Left ventricle myocardium inferior (tissue), 1 donor: ENCODE data around the gene CNN1. TPM values are rescaled to one million over a fixed set of nuclear protein-coding genes. Genes with fewer than 3 reads are reported as not detected.

ENCODE experiments used
- DNase-seq: peaks from one replicate; pipeline ENCODE4 v3.0.0-alpha.2; 2020
- H3K27ac ChIP-seq: fragments of 200-600 bp; replicated peaks from 2 replicates; pipeline ENCODE4 v1.8.0; 2021
- H3K27me3 ChIP-seq: fragments of 200-600 bp; 2 replicates; pipeline ENCODE4 v1.8.0; 2021; ENCODE audit warnings: low read depth
- H3K36me3 ChIP-seq: fragments of 200-600 bp; 2 replicates; pipeline ENCODE4 v1.8.0; 2021
- H3K4me1 ChIP-seq: fragments of 200-600 bp; 2 replicates; pipeline ENCODE4 v1.8.0; 2021
- H3K4me3 ChIP-seq: fragments of 200-600 bp; 2 replicates; pipeline ENCODE4 v1.8.0; 2021; ENCODE audit warnings: mild to moderate bottlenecking, moderate library complexity
- H3K9me3 ChIP-seq: fragments of 200-600 bp; replicated peaks from 2 replicates; pipeline ENCODE4 v1.8.0; 2021
- intact Hi-C: fragments of 100-400 bp; cut with micrococcal nuclease; formaldehyde crosslinking; loops from one replicate; pipeline ENCODE4 v1.11.0; 2022
- total RNA-seq: library from RNA; stranded (reverse); fragmentation: NEBNext Ultra II Directional; extraction: Animal tissue kit (Norgen Biotek cat#: 25700); gene quantifications from one replicate; pipeline ENCODE4 v1.2.1, GENCODE V29; 2021
- TF ChIP-seq, protein P1 (sequence below): fragments of 200-600 bp; IDR thresholded peaks from 2 replicates; pipeline ENCODE4 v1.8.0; 2021; ENCODE audit warnings: antibody characterized with exemption, mild to moderate bottlenecking, borderline replicate concordance
- donor health status: DM: no; HTN: yes; CAD: no; lungs with severe emphysema.

The CNN1 gene
- total RNA-seq, 1 donor from 2014 or later: 133 TPM

GRCh38 chr19:11554160-11554559 is 15.5 kb downstream of the CNN1 start:
- DNase-seq: no peak
- H3K36me3 ChIP-seq: peaks cover 26% of the 10 kb centered on the region
- TF ChIP-seq, protein P1, sequence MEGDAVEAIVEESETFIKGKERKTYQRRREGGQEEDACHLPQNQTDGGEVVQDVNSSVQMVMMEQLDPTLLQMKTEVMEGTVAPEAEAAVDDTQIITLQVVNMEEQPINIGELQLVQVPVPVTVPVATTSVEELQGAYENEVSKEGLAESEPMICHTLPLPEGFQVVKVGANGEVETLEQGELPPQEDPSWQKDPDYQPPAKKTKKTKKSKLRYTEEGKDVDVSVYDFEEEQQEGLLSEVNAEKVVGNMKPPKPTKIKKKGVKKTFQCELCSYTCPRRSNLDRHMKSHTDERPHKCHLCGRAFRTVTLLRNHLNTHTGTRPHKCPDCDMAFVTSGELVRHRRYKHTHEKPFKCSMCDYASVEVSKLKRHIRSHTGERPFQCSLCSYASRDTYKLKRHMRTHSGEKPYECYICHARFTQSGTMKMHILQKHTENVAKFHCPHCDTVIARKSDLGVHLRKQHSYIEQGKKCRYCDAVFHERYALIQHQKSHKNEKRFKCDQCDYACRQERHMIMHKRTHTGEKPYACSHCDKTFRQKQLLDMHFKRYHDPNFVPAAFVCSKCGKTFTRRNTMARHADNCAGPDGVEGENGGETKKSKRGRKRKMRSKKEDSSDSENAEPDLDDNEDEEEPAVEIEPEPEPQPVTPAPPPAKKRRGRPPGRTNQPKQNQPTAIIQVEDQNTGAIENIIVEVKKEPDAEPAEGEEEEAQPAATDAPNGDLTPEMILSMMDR: no peak
- H3K4me3 ChIP-seq: no peak overlapping the region
- H3K27me3 ChIP-seq: no peaks in the 10 kb centered on the region
- intact Hi-C loops: no loop called here
- no peaks in the 10 kb centered on the region for H3K9me3 ChIP-seq
- peaks cover 40% of the 10 kb centered on the region for H3K4me1 ChIP-seq
- no peak overlapping the region for H3K27ac ChIP-seq

- Histone ChIP-seq H3K27ac (no peak overlapping the region), H3K4me1 (peaks cover 50% of the 10 kb centered on the region), H3K9me3 (no peaks in the 10 kb centered on the region), H3K36me3 (peaks cover 26% of the 10 kb centered on the region), H3K27me3 (no peaks in the 10 kb centered on the region), H3K4me3 (no peak overlapping the region)
- intact Hi-C loops: no loop called here
- TF ChIP-seq, protein P1: no peak
- no peak for DNase-seq
Measured at GRCh38 chr19:11555246-11555645, 16.6 kb downstream of the CNN1 start.

DNA sequence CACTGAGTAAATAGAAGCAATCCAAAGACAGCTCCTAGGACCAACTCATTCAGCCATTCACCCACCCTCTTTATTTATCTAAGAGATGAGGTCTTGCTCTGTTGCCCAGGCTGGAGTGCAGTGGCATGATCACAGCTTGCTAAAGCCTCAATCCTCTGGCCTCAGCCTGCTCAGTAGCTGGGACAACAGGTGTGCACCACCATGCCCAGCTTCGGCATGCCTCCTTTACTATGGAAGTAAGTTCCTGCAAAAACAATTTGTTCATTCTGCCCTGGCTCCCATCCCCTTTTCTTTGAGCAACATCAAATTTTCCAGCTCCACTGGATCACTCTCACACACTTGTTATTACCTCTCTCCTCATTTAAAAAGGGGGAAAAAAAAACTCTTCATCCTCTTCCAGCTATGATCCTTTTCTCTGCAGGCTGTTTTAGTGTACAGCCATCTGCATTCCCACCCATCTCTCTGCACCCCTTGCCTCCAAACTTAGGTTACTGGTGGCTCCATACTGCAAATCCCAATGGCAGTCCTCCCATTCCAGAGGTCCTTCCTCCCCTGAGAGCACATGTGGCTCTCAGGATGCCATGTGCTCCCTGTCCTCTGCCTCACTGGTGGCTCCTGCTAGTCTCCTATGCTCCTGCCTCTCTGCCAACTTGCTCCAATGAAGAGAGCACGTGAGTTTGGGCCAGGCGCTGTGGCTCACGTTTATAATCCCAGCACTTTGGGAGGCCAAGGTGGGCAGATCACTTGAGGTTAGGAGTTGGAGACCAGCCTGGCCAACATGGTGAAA is 18.2 kb downstream of the CNN1 start:
- Histone ChIP-seq H3K36me3 (peaks cover 26% of the 10 kb centered on the region), H3K27ac (no peak overlapping the region), H3K9me3 (no peaks in the 10 kb centered on the region), H3K27me3 (no peaks in the 10 kb centered on the region), H3K4me3 (no peak overlapping the region), H3K4me1 (peaks cover 57% of the 10 kb centered on the region)
- intact Hi-C loops: no loop called here
- DNase-seq: no peak
- TF ChIP-seq, protein P1: no peak

- no peaks in the 10 kb centered on the region for H3K27me3 ChIP-seq
- intact Hi-C loops: no loop called here
- H3K27ac ChIP-seq: peak within 1 kb of the TSS; percentile 87
- no peaks in the 10 kb centered on the region for H3K9me3 ChIP-seq
- peaks cover 5% of the 10 kb centered on the region for H3K36me3 ChIP-seq
- peaks cover 57% of the 10 kb centered on the region for H3K4me1 ChIP-seq
- peak within 1 kb of the TSS; percentile 99 for H3K4me3 ChIP-seq
- TF ChIP-seq, protein P1: peak; percentile 30
- peak; percentile 97 for DNase-seq
Measured at GRCh38 chr19:11558881-11559828, 20.5 kb downstream of the CNN1 start, which contains the start of gene ELOF1. ELOF1 (minus strand) TSS chr19:11559230; CDS start chr19:11554347, 4,883 bp downstream.

GRCh38 chr19:11560404-11561051 is 21.9 kb downstream of the CNN1 start:
- no peak for DNase-seq
- Histone ChIP-seq H3K27me3 (no peaks in the 10 kb centered on the region), H3K4me1 (peaks cover 50% of the 10 kb centered on the region), H3K4me3 (peak overlapping the region; percentile 99), H3K9me3 (no peaks in the 10 kb centered on the region), H3K27ac (no peak overlapping the region), H3K36me3 (no peaks in the 10 kb centered on the region)
- intact Hi-C loops: no loop called here
- TF ChIP-seq, protein P1: peak; percentile 68
